Left lung (tissue), 10 donors: Measurements from ENCODE around the gene PDE4C. TPM values are rescaled to one million over a fixed set of nuclear protein-coding genes. Genes with fewer than 3 reads are reported as not detected.

Experiments
- ATAC-seq: fragments of 200-7000 bp; cut with Tn5 transposase; one replicate; pipeline ENCODE4 v1.9.1; 2020; ENCODE audit warnings: moderate library complexity
- DNase-seq, 4 donors: peaks; one replicate each; pipeline ENCODE4 v3.0.0-alpha.2; 2013 to 2020
- H3K27ac ChIP-seq, 2 donors: fragments of 200-600 bp; sonication (generic) in 1 of 2; one replicate each; pipeline versions ENCODE4 v1.5.0 to v1.8.0; 2020 to 2021
- H3K27me3 ChIP-seq, 2 donors: fragments of 200-600 bp; sonication (generic) in 1 of 2; one replicate each; pipeline versions ENCODE4 v1.5.0 to v1.8.0; 2020 to 2021
- H3K36me3 ChIP-seq, 2 donors: fragments of 200-600 bp; sonication (generic) in 1 of 2; one replicate each; pipeline versions ENCODE4 v1.5.0 to v1.8.0; 2020 to 2021
- H3K4me1 ChIP-seq, 2 donors: fragments of 200-600 bp; one replicate each; pipeline ENCODE4 v1.8.0; 2021
- H3K4me3 ChIP-seq, 2 donors: fragments of 200-600 bp; sonication (generic) in 1 of 2; one replicate each; pipeline versions ENCODE4 v1.5.0 to v1.8.0; 2020 to 2021; ENCODE audit warnings: mild to moderate bottlenecking in 1 of 2
- H3K9me3 ChIP-seq, 2 donors: fragments of 200-600 bp; sonication (generic) in 1 of 2; one replicate each; pipeline versions ENCODE4 v1.5.0 to v1.8.0; 2020 to 2021
- intact Hi-C, 2 donors: fragments of 100-400 bp; cut with DNase I; formaldehyde crosslinking; loops; one replicate each; pipeline versions ENCODE4 v1.11.2 to v1.14.2; 2022
- polyA plus RNA-seq, 6 donors: library from polyadenylated mRNA; unstranded; fragments of 120-200 nt; gene quantifications; one replicate each; pipeline ENCODE4 v1.2.1, GENCODE V29; 2013; ENCODE audit not compliant: insufficient read length in 6 of 6
- total RNA-seq, 2 donors: library from RNA; stranded (reverse); fragmentation: NEBNext Ultra II Directional; extraction: Animal tissue kit (Norgen Biotek cat#: 25700); gene quantifications; one replicate each; pipeline ENCODE4 v1.2.1, GENCODE V29; 2021
- TF ChIP-seq, protein P1 (sequence below), 2 donors: fragments of 200-600 bp; sonication (generic) in 1 of 2; IDR thresholded peaks; one replicate each; pipeline versions ENCODE4 v1.5.0 to v1.8.0; 2021; ENCODE audit warnings: antibody characterized with exemption in 2 of 2
- donor health status: DM: no; HTN: yes; CAD: no.
- donor health status: DM: no; HTN: no; CAD: no.

Gene PDE4C
- total and polyA plus RNA-seq, 8 donors = 1.3 to 11.3 (median 2.0) TPM

- Histone ChIP-seq H3K27me3 (no peaks in the 10 kb centered on the region), H3K4me3 (no peak overlapping the region), H3K4me1 (peaks cover 0 to 19% of the 10 kb centered on the region in 2 donors), H3K36me3 (peaks cover 0 to 10% of the 10 kb centered on the region in 2 donors), H3K27ac (no peak overlapping the region), H3K9me3 (no peaks in the 10 kb centered on the region)
- TF ChIP-seq, protein P1, sequence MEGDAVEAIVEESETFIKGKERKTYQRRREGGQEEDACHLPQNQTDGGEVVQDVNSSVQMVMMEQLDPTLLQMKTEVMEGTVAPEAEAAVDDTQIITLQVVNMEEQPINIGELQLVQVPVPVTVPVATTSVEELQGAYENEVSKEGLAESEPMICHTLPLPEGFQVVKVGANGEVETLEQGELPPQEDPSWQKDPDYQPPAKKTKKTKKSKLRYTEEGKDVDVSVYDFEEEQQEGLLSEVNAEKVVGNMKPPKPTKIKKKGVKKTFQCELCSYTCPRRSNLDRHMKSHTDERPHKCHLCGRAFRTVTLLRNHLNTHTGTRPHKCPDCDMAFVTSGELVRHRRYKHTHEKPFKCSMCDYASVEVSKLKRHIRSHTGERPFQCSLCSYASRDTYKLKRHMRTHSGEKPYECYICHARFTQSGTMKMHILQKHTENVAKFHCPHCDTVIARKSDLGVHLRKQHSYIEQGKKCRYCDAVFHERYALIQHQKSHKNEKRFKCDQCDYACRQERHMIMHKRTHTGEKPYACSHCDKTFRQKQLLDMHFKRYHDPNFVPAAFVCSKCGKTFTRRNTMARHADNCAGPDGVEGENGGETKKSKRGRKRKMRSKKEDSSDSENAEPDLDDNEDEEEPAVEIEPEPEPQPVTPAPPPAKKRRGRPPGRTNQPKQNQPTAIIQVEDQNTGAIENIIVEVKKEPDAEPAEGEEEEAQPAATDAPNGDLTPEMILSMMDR (IDR thresholded peaks at IDR 0.05) = no peak
- intact Hi-C loops = no loop called here
- ATAC-seq (no peak), DNase-seq (no peak)
Observed at GRCh38 chr19:18183529-18183928, 42.7 kb downstream of the PDE4C start.

- no peak overlapping the region for H3K4me3 ChIP-seq
- H3K4me1 ChIP-seq = peaks cover 0 to 48% of the 10 kb centered on the region in 2 donors
- ATAC-seq = peak; percentile 4
- H3K9me3 ChIP-seq = no peaks in the 10 kb centered on the region
- DNase-seq = no peak
- no peaks in the 10 kb centered on the region for H3K27me3 ChIP-seq
- intact Hi-C loops = no loop called here
- H3K36me3 ChIP-seq = peaks cover 0 to 46% of the 10 kb centered on the region in 2 donors
- H3K27ac ChIP-seq = peak overlapping the region in 1 of 2 donors; percentile 84
- TF ChIP-seq, protein P1 (IDR thresholded peaks at IDR 0.05) = no peak
Observed at GRCh38 chr19:18179957-18180356, 46.3 kb downstream of the PDE4C start.

DNA sequence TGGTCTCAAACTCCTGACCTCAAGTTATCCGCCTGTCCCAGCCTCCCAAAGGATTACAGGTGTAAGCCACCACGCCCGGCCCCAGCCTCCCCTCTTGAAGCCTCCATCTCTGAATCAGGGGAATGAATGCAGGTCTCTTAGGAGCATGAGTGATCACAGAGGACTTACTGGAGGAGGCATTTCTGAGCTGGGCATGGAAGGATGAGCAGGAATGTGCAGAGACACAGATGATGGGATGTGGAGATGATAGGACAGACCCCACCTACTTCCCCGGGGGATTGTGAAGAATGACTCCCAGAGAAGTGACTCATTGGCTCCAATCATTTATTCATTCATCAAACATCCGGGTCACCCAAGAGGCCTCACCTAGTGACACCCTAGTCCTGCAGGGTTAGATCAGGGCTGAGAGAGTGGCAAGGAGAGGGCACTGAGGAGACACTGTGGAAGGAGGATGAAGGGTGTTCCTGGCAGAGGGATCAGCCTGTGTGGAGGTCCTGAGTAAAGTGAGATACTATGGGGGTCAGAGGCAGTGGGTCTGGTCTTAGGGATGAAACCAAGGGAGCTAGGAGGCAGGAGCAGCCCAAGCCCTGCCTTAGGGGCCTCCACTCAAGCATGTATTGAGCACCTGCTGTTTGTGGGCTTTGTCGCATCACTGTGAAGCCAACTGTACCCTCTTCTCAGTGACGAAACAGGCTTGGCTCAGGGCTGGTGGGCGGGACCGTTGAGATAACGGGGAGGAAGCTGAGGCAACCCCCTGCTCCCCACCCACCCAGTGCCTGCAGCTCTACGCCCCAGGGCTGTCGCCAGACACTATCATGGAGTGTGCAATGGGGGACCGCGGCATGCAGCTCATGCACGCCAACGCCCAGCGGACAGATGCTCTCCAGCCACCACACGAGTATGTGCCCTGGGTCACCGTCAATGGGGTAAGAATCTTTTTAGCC, 49.6 kb downstream of the PDE4C start:
- DNase-seq (no peak), ATAC-seq (no peak)
- intact Hi-C loops = no loop called here
- Histone ChIP-seq H3K27me3 (no peaks in the 10 kb centered on the region), H3K36me3 (peaks cover 0 to 47% of the 10 kb centered on the region in 2 donors), H3K4me1 (peaks cover 4 to 73% of the 10 kb centered on the region in 2 donors), H3K4me3 (peak overlapping the region in 1 of 2 donors; percentile 76), H3K27ac (no peak overlapping the region), H3K9me3 (no peaks in the 10 kb centered on the region)
- TF ChIP-seq, protein P1 (IDR thresholded peaks at IDR 0.05) = no peak

DNA sequence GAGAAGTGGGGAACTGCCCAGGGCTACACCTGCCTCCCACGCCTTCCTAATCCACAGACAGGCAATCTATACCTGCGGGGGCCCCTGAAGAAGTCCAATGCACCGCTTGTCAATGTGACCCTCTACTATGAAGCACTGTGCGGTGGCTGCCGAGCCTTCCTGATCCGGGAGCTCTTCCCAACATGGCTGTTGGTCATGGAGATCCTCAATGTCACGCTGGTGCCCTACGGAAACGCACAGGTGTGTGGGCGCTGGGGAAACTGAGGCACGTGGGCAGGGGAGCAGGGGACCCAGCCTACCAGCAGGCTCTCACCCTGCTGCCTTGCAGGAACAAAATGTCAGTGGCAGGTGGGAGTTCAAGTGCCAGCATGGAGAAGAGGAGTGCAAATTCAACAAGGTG, 51.3 kb downstream of the PDE4C start:
- intact Hi-C loops = no loop called here
- Histone ChIP-seq H3K27me3 (no peaks in the 10 kb centered on the region), H3K9me3 (no peaks in the 10 kb centered on the region), H3K4me1 (peaks cover 4 to 77% of the 10 kb centered on the region in 2 donors), H3K36me3 (peaks cover 0 to 47% of the 10 kb centered on the region in 2 donors), H3K27ac (peak overlapping the region in 1 of 2 donors; percentile 78), H3K4me3 (peak overlapping the region; percentile 58 to 76)
- TF ChIP-seq, protein P1 (IDR thresholded peaks at IDR 0.05) = no peak
- DNase-seq (no peak), ATAC-seq (no peak)

Other genes starting within 250 kb of the PDE4C start
- gene ARRDC2, start 218.3 kb downstream of the PDE4C start, total RNA-seq = 10 to 100 TPM; 23.3 to 37.8 TPM
- 10 to 100 TPM in 3 of 6 donors, 1 to 10 TPM in 3; 7.4 to 12.1 (median 9.9) TPM for gene ARRDC2, start 218.3 kb downstream of the PDE4C start, polyA plus RNA-seq
- gene IL12RB1, start 139.5 kb downstream of the PDE4C start, total RNA-seq = 1 to 10 TPM; 3.1 to 5.4 TPM
- gene IL12RB1, start 139.5 kb downstream of the PDE4C start, polyA plus RNA-seq = under 1 TPM; 0.33 to 0.81 (median 0.47) TPM
- gene MAST3, start 128.7 kb downstream of the PDE4C start, total RNA-seq = 10 to 100 TPM; 17.0 to 30.3 TPM
- gene MAST3, start 128.7 kb downstream of the PDE4C start, polyA plus RNA-seq = 1 to 10 TPM; 4.7 to 8.4 (median 6.4) TPM
- 10 to 100 TPM; 34.1 to 35.3 TPM for gene PIK3R2, start 73.3 kb downstream of the PDE4C start, total RNA-seq
- 10 to 100 TPM; 25.7 to 37.7 (median 30.2) TPM for gene PIK3R2, start 73.3 kb downstream of the PDE4C start, polyA plus RNA-seq
- gene IFI30, start 52.6 kb downstream of the PDE4C start, total RNA-seq = 100 to 1,000 TPM; 577 to 986 TPM
- gene IFI30, start 52.6 kb downstream of the PDE4C start, polyA plus RNA-seq = 10 to 100 TPM in 3 of 6 donors, 1 to 10 TPM in 3; 7.3 to 18.2 (median 10.0) TPM
- gene MPV17L2, start 33.2 kb downstream of the PDE4C start, total RNA-seq = 10 to 100 TPM; 10.3 to 14.8 TPM
- gene MPV17L2, start 33.2 kb downstream of the PDE4C start, polyA plus RNA-seq = 1 to 10 TPM; 4.9 to 8.5 (median 6.8) TPM
- 1 to 10 TPM; 3.1 to 4.4 TPM for gene RAB3A, start 22.4 kb downstream of the PDE4C start, total RNA-seq
- gene RAB3A, start 22.4 kb downstream of the PDE4C start, polyA plus RNA-seq = 1 to 10 TPM; 3.5 to 6.2 (median 4.4) TPM
- gene IQCN, start 48.0 kb upstream of the PDE4C start, total RNA-seq = 1 to 10 TPM; 3.0 to 5.8 TPM
- 10 to 100 TPM in 1 of 6 donors, 1 to 10 TPM in 5; 3.7 to 12.7 (median 8.1) TPM for gene IQCN, start 48.0 kb upstream of the PDE4C start, polyA plus RNA-seq
- 100 to 1,000 TPM; 179 to 232 TPM for gene JUND, start 55.2 kb upstream of the PDE4C start, total RNA-seq
- 100 to 1,000 TPM in 2 of 6 donors, 10 to 100 TPM in 4; 43.1 to 191 (median 86.1) TPM for gene JUND, start 55.2 kb upstream of the PDE4C start, polyA plus RNA-seq
- gene LSM4, start 96.6 kb upstream of the PDE4C start, total RNA-seq = 100 to 1,000 TPM in 1 of 2 donors, 10 to 100 TPM in 1; 87.8 to 121 TPM
- gene LSM4, start 96.6 kb upstream of the PDE4C start, polyA plus RNA-seq = 10 to 100 TPM; 72.7 to 95.5 (median 78.7) TPM
- 10 to 100 TPM; 36.7 to 39.5 TPM for gene PGPEP1, start 114.2 kb upstream of the PDE4C start, total RNA-seq
- 10 to 100 TPM; 16.1 to 21.7 (median 20.0) TPM for gene PGPEP1, start 114.2 kb upstream of the PDE4C start, polyA plus RNA-seq
- gene GDF15, start 159.7 kb upstream of the PDE4C start, total RNA-seq = 100 to 1,000 TPM in 1 of 2 donors, 10 to 100 TPM in 1; 99.0 to 180 TPM
- 10 to 100 TPM; 15.7 to 50.6 (median 30.7) TPM for gene GDF15, start 159.7 kb upstream of the PDE4C start, polyA plus RNA-seq
- gene LRRC25, start 171.2 kb upstream of the PDE4C start, total RNA-seq = 10 to 100 TPM; 14.4 to 53.7 TPM
- 1 to 10 TPM; 1.3 to 1.9 (median 1.4) TPM for gene LRRC25, start 171.2 kb upstream of the PDE4C start, polyA plus RNA-seq
- 10 to 100 TPM; 49.8 to 79.9 TPM for gene SSBP4, start 193.0 kb upstream of the PDE4C start, total RNA-seq
- 10 to 100 TPM; 58.1 to 99.8 (median 75.6) TPM for gene SSBP4, start 193.0 kb upstream of the PDE4C start, polyA plus RNA-seq
- 10 to 100 TPM; 22.8 to 43.9 TPM for gene ISYNA1, start 211.7 kb upstream of the PDE4C start, total RNA-seq
- gene ISYNA1, start 211.7 kb upstream of the PDE4C start, polyA plus RNA-seq = 100 to 1,000 TPM; 110 to 159 (median 125) TPM